Activated CD4-positive, alpha-beta T cell treated with anti-CD3 and anti-CD28 coated beads for 36 hours (primary cell): ENCODE results near the gene ZNF804B. TPM values are rescaled to one million over a fixed set of nuclear protein-coding genes. Genes with fewer than 3 reads are reported as not detected.
A peak's percentile ranks its signal among the peaks of the same experiment; 100 is the strongest.
"Not testable (repeated sequence)": the region's sequence is repeated elsewhere in the genome, so short reads cannot be mapped to it uniquely, and the experiment has no call there.

ENCODE experiments used
- ATAC-seq: fragments of 200-7000 bp; cut with Tn5 transposase; one replicate; pipeline ENCODE4 v1.10.0; 2021; ENCODE audit warnings: mild to moderate bottlenecking, moderate library complexity
- CTCF ChIA-PET: fragments of 350-600 bp; sonication (Branson Sonifier 250); formaldehyde crosslinking; loops from one replicate; lab custom pipeline; 2021; ENCODE audit warnings: antibody characterized with exemption; lab: Charles Lee
- POLR2A ChIA-PET: fragments of 350-600 bp; sonication (Branson Sonifier 250); formaldehyde crosslinking; loops from one replicate; lab custom pipeline; 2021; ENCODE audit warnings: antibody characterized with exemption, inconsistent platforms; lab: Charles Lee
- DNase-seq: peaks from one replicate; pipeline ENCODE4 v3.0.0-alpha.2; 2020
- H3K27ac Mint-ChIP-seq: one replicate; pipeline ENCODE4 v1.8.0; 2021; ENCODE audit warnings: mixed read lengths
- H3K27me3 Mint-ChIP-seq: one replicate; pipeline ENCODE4 v1.8.0; 2021; ENCODE audit warnings: mixed read lengths
- H3K36me3 Mint-ChIP-seq: one replicate; pipeline ENCODE4 v1.8.0; 2021; ENCODE audit warnings: low read depth, mixed read lengths
- H3K4me1 Mint-ChIP-seq: one replicate; pipeline ENCODE4 v1.8.0; 2021; ENCODE audit warnings: mixed read lengths
- H3K4me3 Mint-ChIP-seq: one replicate; pipeline ENCODE4 v1.8.0; 2021; ENCODE audit warnings: mild to moderate bottlenecking, moderate library complexity, mixed read lengths
- H3K9me3 Mint-ChIP-seq: one replicate; pipeline ENCODE4 v1.8.0; 2021; ENCODE audit warnings: low read depth, mixed read lengths
- intact Hi-C, 2 experiments: fragments of 100-400 bp; cut with DNase I in 1 of 2; cut with micrococcal nuclease in 1 of 2; formaldehyde crosslinking; loops; one replicate each; pipeline versions ENCODE4 v1.14.2 to v1.15.1; 2022 to 2024; cut with DNase I, micrococcal nuclease
- total RNA-seq, 2 experiments: library from RNA; stranded (reverse); gene quantifications; one replicate each; pipeline ENCODE4 v1.2.3, GENCODE V29; 2021

Gene ZNF804B
- total RNA-seq, 2 experiments from 2014 or later: not detected

DNA sequence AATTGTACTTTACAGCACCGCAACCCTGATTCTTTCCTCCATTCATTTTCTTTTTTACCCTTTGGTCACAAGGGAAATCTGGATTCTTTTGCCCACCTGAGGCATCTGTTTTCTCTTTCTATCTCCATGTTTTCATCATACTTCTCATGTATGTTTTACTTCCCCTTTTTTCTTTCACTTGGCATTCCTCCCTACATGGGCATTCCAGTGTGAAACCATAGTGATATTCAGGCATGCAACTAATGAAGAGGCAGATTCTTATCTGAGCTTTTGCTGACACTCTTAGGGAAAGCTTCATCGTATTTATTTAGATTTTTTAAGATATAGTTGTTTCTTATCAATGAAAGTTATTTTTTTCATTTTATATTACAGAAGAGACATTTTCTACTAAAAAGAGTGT is 441.3 kb downstream of the ZNF804B start:
- Mint-ChIP-seq H3K27ac (no peak overlapping the region), H3K4me1 (no peaks in the 10 kb centered on the region), H3K36me3 (no peaks in the 10 kb centered on the region), H3K27me3 (no peaks in the 10 kb centered on the region), H3K9me3 (no peaks in the 10 kb centered on the region), H3K4me3 (no peak overlapping the region)
- CTCF ChIA-PET: no interaction called here
- intact Hi-C loops: no loop called here
- ATAC-seq: no peak
- DNase-seq: no peak
- POLR2A ChIA-PET: no interaction called here

DNA sequence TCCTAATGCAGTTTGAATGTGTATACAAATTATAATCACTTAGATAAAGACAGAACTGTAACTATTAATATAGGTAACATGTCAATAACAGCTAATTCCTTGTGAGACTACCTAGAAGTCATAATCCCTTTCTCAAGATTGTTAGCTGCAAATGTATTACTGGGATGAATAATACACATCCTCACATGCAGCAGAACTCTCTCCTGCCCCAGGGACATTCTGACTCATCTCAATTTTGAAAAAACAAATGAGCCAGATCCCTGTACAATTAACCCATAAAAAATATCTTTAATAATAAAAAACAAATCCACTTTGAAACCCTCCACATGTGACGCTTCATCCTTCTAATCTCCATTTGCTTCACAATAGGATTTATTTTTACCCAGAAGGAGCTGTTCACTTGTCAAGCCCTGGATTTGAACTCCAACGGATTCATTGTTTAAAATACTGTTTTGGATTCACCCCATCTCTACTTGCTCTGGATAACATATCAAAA is 464.4 kb downstream of the ZNF804B start:
- no peak for ATAC-seq
- Mint-ChIP-seq H3K27ac (no peak overlapping the region), H3K9me3 (no peaks in the 10 kb centered on the region), H3K27me3 (no peaks in the 10 kb centered on the region), H3K4me1 (no peaks in the 10 kb centered on the region), H3K36me3 (no peaks in the 10 kb centered on the region), H3K4me3 (no peak overlapping the region)
- intact Hi-C loops: no loop called here
- POLR2A ChIA-PET: no interaction called here
- DNase-seq: no peak
- CTCF ChIA-PET: no interaction called here

DNA sequence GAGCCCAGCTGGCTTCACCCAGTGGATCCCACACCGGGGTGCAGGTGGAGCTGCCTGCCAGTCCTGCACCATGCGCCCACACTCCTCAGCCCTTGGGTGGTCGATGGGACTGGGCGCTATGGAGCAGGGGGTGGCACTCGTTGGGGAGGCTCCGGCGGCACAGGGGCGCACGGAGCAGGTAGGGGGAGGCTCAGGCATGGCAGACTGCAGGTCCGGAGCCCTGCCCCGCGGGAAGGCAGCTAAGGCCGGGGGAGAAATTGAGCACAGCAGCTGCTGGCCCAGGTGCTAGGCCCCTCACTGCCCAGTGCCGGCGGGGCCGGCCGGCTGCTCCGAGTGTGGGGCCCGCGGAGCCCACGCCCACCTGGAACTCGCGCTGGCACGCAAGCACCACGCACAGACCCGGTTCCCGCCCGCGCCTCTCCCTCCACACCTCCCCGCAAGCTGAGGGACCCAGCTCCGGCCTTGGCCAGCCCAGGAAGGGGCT is 469.2 kb downstream of the ZNF804B start:
- H3K36me3 Mint-ChIP-seq, DNase-seq, POLR2A ChIA-PET, H3K27me3 Mint-ChIP-seq, ATAC-seq, H3K27ac Mint-ChIP-seq, H3K4me1 Mint-ChIP-seq, intact Hi-C loops, CTCF ChIA-PET, H3K4me3 Mint-ChIP-seq, H3K9me3 Mint-ChIP-seq: not testable (repeated sequence)

DNA sequence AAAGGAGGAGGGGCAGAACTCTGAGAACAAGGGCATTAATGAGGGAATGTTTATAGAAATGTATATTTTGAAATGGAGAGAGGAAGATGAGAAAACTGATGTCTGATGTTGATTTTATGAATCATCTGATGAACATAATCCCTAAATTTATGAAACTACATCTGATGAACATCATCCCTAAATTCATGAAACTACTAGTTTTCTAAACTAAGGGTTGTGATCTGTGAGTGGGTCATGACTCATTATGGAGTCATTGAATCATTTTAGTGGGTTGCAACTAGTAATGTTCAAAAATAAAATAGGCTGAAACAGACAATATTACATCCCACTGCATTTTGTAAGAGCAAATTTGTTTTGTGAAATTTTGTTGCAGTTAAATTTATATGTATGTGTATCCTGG is 478.7 kb downstream of the ZNF804B start:
- Mint-ChIP-seq H3K4me3 (no peak overlapping the region), H3K27me3 (no peaks in the 10 kb centered on the region), H3K27ac (no peak overlapping the region), H3K9me3 (peaks cover 2% of the 10 kb centered on the region), H3K4me1 (peaks cover 10% of the 10 kb centered on the region), H3K36me3 (no peaks in the 10 kb centered on the region)
- intact Hi-C loops: no loop called here
- ChIA-PET CTCF (no interaction called here), POLR2A (no interaction called here)
- ATAC-seq (peak; percentile 53), DNase-seq (no peak)

- Mint-ChIP-seq H3K27me3 (no peaks in the 10 kb centered on the region), H3K4me1 (no peaks in the 10 kb centered on the region), H3K9me3 (peaks cover 2% of the 10 kb centered on the region), H3K36me3 (no peaks in the 10 kb centered on the region), H3K27ac (no peak overlapping the region), H3K4me3 (no peak overlapping the region)
- ChIA-PET POLR2A (no interaction called here), CTCF (no interaction called here)
- no peak for DNase-seq
- no peak for ATAC-seq
- intact Hi-C loops: no loop called here
Measured at GRCh38 chr7:89246196-89246595, 486.7 kb downstream of the ZNF804B start.

GRCh38 chr7:89247207-89247606 is 487.7 kb downstream of the ZNF804B start:
- no peak for DNase-seq
- Mint-ChIP-seq H3K9me3 (peaks cover 3% of the 10 kb centered on the region), H3K27ac (no peak overlapping the region), H3K36me3 (no peaks in the 10 kb centered on the region), H3K27me3 (no peaks in the 10 kb centered on the region), H3K4me3 (no peak overlapping the region), H3K4me1 (no peaks in the 10 kb centered on the region)
- POLR2A ChIA-PET: no interaction called here
- CTCF ChIA-PET: no interaction called here
- intact Hi-C loops: no loop called here
- no peak for ATAC-seq

DNA sequence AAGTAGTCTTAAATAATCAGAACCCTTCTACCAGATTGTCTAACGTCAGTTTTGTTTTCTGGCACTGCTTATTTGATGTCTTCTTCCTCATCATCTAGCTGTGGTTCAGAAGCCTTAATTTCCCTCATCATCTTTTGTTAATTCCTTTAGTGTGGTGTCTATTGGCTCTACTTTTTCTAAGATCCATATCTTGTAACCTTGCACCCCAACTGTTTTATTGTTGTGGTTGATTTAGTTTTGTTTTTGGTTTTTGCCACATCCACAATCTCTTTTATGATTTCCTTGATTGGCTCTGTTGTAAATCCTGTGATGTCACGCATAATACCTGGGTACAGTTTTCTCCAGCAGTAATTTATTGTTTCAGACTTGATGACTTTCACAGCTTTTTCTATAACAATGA is 499.6 kb downstream of the ZNF804B start:
- Mint-ChIP-seq H3K9me3 (peaks cover 2% of the 10 kb centered on the region), H3K27ac (no peak overlapping the region), H3K27me3 (no peaks in the 10 kb centered on the region), H3K4me3 (no peak overlapping the region), H3K36me3 (no peaks in the 10 kb centered on the region), H3K4me1 (no peaks in the 10 kb centered on the region)
- POLR2A ChIA-PET: no interaction called here
- intact Hi-C loops: no loop called here
- no peak for ATAC-seq
- CTCF ChIA-PET: no interaction called here
- DNase-seq: no peak

- no peaks in the 10 kb centered on the region for H3K9me3 Mint-ChIP-seq
- ChIA-PET POLR2A (no interaction called here), CTCF (no interaction called here)
- H3K27me3 Mint-ChIP-seq: no peaks in the 10 kb centered on the region
- H3K27ac Mint-ChIP-seq: no peak overlapping the region
- H3K36me3 Mint-ChIP-seq: no peaks in the 10 kb centered on the region
- no peaks in the 10 kb centered on the region for H3K4me1 Mint-ChIP-seq
- DNase-seq: no peak
- no peak for ATAC-seq
- intact Hi-C loops: no loop called here
- no peak overlapping the region for H3K4me3 Mint-ChIP-seq
Measured at GRCh38 chr7:89264126-89264525, 504.6 kb downstream of the ZNF804B start.

- no peak overlapping the region for H3K4me3 Mint-ChIP-seq
- H3K4me1 Mint-ChIP-seq: no peaks in the 10 kb centered on the region
- H3K27ac Mint-ChIP-seq: no peak overlapping the region
- H3K27me3 Mint-ChIP-seq: no peaks in the 10 kb centered on the region
- POLR2A ChIA-PET: no interaction called here
- H3K9me3 Mint-ChIP-seq: no peaks in the 10 kb centered on the region
- no peaks in the 10 kb centered on the region for H3K36me3 Mint-ChIP-seq
- CTCF ChIA-PET: no interaction called here
- intact Hi-C loops: no loop called here
- no peak for ATAC-seq
- no peak for DNase-seq
Measured at GRCh38 chr7:89265631-89266030, 506.1 kb downstream of the ZNF804B start.

DNA sequence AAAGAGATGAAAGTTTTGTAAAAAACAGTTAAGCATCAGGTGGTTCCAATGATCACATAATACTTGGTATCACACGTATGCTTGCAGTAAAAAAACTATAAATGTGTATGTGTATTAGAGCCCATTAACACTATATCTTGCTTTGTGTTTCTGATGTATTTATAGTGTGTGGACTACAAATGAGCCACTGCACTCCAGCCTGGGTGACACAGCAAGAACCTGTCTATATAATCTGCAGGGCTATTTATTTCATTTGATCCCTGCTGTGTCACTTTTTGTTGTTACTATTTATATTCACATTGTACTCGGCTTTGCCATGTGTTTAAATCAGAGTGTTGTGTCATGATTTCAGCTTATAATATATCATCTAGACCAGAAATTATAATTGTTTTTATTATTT is 523.8 kb downstream of the ZNF804B start:
- intact Hi-C loops: no loop called here

GRCh38 chr7:89308535-89308934 is 549.0 kb downstream of the ZNF804B start:
- no peaks in the 10 kb centered on the region for H3K36me3 Mint-ChIP-seq
- CTCF ChIA-PET: no interaction called here
- no peak overlapping the region for H3K27ac Mint-ChIP-seq
- no peaks in the 10 kb centered on the region for H3K4me1 Mint-ChIP-seq
- no peak for DNase-seq
- POLR2A ChIA-PET: no interaction called here
- H3K27me3 Mint-ChIP-seq: no peaks in the 10 kb centered on the region
- no peak overlapping the region for H3K4me3 Mint-ChIP-seq
- no peaks in the 10 kb centered on the region for H3K9me3 Mint-ChIP-seq
- intact Hi-C loops: no loop called here
- no peak for ATAC-seq

More for the DNA sequence above, 523.8 kb downstream of the ZNF804B start:
- Mint-ChIP-seq H3K36me3 (no peaks in the 10 kb centered on the region), H3K4me1 (no peaks in the 10 kb centered on the region), H3K27me3 (no peaks in the 10 kb centered on the region), H3K4me3 (no peak overlapping the region), H3K27ac (no peak overlapping the region), H3K9me3 (no peaks in the 10 kb centered on the region)
- CTCF ChIA-PET: no interaction called here
- DNase-seq (no peak), ATAC-seq (no peak)
- POLR2A ChIA-PET: no interaction called here

DNA sequence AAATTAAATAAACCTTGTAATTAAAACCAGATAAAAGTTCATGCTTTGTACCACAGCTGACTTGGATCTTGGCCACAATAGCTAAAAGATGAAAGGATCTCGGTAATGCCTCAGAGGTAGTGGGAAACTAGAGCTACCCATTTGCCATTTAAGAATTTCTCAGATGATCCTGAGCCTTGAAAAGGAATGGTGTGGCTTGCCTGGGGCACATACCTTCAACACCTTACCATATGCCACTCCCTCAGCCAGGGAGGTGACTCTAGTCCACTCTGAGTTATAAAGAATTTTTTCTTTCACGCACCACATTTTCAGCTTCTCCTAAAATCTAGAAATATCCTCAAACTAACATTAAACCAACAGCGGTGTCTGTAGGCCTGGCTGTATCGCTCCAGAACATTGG is 552.4 kb downstream of the ZNF804B start:
- no peaks in the 10 kb centered on the region for H3K27me3 Mint-ChIP-seq
- H3K4me3 Mint-ChIP-seq: no peak overlapping the region
- H3K27ac Mint-ChIP-seq: no peak overlapping the region
- H3K36me3 Mint-ChIP-seq: no peaks in the 10 kb centered on the region
- ATAC-seq: no peak
- intact Hi-C loops: no loop called here
- CTCF ChIA-PET: no interaction called here
- H3K9me3 Mint-ChIP-seq: no peaks in the 10 kb centered on the region
- no peak for DNase-seq
- POLR2A ChIA-PET: no interaction called here
- no peaks in the 10 kb centered on the region for H3K4me1 Mint-ChIP-seq

- ChIA-PET POLR2A (no interaction called here), CTCF (no interaction called here)
- ATAC-seq (no peak), DNase-seq (no peak)
- Mint-ChIP-seq H3K9me3 (no peaks in the 10 kb centered on the region), H3K36me3 (no peaks in the 10 kb centered on the region), H3K27ac (no peak overlapping the region), H3K4me1 (no peaks in the 10 kb centered on the region), H3K27me3 (no peaks in the 10 kb centered on the region), H3K4me3 (no peak overlapping the region)
- intact Hi-C loops: no loop called here
Measured at GRCh38 chr7:89312551-89312950, 553.1 kb downstream of the ZNF804B start.
